ENCODE data around the gene TH. TPM values are rescaled to one million over a fixed set of nuclear protein-coding genes. Genes with fewer than 3 reads are reported as not detected.

Gene TH
- total and polyA plus RNA-seq, 9 of the 15 experiments (the other 6 are each of a cell fraction or from before 2014, with no cell fraction given), result not detected

GRCh38 chr11:2196970-2197770 is 25.6 kb upstream of the TH start (continued):
- TF ChIP-seq NR0B1 (IDR thresholded peaks at IDR 0.05; ENCODE audit: partially characterized antibody) (no peak), CTBP1 (IDR thresholded peaks at IDR 0.05; ENCODE audit: borderline replicate concordance) (no peak), ZNF764 (CRISPR knock-in tag; IDR thresholded peaks at IDR 0.05; ENCODE audit: low read depth) (no peak), ZNF408 (CRISPR knock-in tag; IDR thresholded peaks at IDR 0.05; ENCODE audit: low read depth) (no peak), ZNF165 (CRISPR knock-in tag; IDR thresholded peaks at IDR 0.05; ENCODE audit: borderline replicate concordance) (no peak), TRIM25 (IDR thresholded peaks at IDR 0.05; ENCODE audit: borderline replicate concordance) (no peak), EZH2 (IDR thresholded peaks at IDR 0.05; ENCODE audit: borderline replicate concordance, low read depth, low read length) (no peak), EP400 (IDR thresholded peaks at IDR 0.05) (no peak), ZNF76 (CRISPR knock-in tag; IDR thresholded peaks at IDR 0.05; ENCODE audit: borderline replicate concordance) (no peak), NFIX (CRISPR knock-in tag; IDR thresholded peaks at IDR 0.05; ENCODE audit: low read depth) (no peak)
- TF ChIP-seq, protein P1, sequence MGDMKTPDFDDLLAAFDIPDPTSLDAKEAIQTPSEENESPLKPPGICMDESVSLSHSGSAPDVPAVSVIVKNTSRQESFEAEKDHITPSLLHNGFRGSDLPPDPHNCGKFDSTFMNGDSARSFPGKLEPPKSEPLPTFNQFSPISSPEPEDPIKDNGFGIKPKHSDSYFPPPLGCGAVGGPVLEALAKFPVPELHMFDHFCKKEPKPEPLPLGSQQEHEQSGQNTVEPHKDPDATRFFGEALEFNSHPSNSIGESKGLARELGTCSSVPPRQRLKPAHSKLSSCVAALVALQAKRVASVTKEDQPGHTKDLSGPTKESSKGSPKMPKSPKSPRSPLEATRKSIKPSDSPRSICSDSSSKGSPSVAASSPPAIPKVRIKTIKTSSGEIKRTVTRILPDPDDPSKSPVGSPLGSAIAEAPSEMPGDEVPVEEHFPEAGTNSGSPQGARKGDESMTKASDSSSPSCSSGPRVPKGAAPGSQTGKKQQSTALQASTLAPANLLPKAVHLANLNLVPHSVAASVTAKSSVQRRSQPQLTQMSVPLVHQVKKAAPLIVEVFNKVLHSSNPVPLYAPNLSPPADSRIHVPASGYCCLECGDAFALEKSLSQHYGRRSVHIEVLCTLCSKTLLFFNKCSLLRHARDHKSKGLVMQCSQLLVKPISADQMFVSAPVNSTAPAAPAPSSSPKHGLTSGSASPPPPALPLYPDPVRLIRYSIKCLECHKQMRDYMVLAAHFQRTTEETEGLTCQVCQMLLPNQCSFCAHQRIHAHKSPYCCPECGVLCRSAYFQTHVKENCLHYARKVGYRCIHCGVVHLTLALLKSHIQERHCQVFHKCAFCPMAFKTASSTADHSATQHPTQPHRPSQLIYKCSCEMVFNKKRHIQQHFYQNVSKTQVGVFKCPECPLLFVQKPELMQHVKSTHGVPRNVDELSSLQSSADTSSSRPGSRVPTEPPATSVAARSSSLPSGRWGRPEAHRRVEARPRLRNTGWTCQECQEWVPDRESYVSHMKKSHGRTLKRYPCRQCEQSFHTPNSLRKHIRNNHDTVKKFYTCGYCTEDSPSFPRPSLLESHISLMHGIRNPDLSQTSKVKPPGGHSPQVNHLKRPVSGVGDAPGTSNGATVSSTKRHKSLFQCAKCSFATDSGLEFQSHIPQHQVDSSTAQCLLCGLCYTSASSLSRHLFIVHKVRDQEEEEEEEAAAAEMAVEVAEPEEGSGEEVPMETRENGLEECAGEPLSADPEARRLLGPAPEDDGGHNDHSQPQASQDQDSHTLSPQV (IDR thresholded peaks at IDR 0.05), result no peak
- TF ChIP-seq, protein P2, sequence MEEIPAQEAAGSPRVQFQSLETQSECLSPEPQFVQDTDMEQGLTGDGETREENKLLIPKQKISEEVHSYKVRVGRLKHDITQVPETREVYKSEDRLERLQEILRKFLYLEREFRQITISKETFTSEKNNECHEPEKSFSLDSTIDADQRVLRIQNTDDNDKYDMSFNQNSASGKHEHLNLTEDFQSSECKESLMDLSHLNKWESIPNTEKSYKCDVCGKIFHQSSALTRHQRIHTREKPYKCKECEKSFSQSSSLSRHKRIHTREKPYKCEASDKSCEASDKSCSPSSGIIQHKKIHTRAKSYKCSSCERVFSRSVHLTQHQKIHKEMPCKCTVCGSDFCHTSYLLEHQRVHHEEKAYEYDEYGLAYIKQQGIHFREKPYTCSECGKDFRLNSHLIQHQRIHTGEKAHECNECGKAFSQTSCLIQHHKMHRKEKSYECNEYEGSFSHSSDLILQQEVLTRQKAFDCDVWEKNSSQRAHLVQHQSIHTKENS (CRISPR knock-in tag; IDR thresholded peaks at IDR 0.05), result no peak
- TF ChIP-seq, protein P3, sequence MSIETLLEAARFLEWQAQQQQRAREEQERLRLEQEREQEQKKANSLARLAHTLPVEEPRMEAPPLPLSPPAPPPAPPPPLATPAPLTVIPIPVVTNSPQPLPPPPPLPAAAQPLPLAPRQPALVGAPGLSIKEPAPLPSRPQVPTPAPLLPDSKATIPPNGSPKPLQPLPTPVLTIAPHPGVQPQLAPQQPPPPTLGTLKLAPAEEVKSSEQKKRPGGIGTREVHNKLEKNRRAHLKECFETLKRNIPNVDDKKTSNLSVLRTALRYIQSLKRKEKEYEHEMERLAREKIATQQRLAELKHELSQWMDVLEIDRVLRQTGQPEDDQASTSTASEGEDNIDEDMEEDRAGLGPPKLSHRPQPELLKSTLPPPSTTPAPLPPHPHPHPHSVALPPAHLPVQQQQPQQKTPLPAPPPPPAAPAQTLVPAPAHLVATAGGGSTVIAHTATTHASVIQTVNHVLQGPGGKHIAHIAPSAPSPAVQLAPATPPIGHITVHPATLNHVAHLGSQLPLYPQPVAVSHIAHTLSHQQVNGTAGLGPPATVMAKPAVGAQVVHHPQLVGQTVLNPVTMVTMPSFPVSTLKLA (conservative IDR thresholded peaks at IDR 0.05), result no peak
- TF ChIP-seq, protein P4, sequence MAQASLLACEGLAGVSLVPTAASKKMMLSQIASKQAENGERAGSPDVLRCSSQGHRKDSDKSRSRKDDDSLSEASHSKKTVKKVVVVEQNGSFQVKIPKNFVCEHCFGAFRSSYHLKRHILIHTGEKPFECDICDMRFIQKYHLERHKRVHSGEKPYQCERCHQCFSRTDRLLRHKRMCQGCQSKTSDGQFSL (CRISPR knock-in tag; IDR thresholded peaks at IDR 0.05), result no peak
- TF ChIP-seq, protein P4 (tag; IDR thresholded peaks at IDR 0.05), result no peak

All from K562 (cell line).